ENCODE results near the gene CEP70. TPM values are rescaled to one million over a fixed set of nuclear protein-coding genes. Genes with fewer than 3 reads are reported as not detected.

The CEP70 gene
- total and polyA plus RNA-seq, 10 of the 15 experiments (the other 5 are each of a cell fraction or from before 2014, with no cell fraction given): 1.4 to 9.3 (median 2.2) TPM

GRCh38 chr3:138476526-138476925 lies 117.5 kb downstream of the CEP70 start:
- no peaks in the 10 kb centered on the region for H3K4me1 ChIP-seq (ENCODE audit: control insufficient read depth, insufficient read depth, low read length)
- no peak overlapping the region for H3K4me2 ChIP-seq (ENCODE audit: control insufficient read depth, insufficient read depth)
- no peak overlapping the region for H3K27ac ChIP-seq (ENCODE audit: control insufficient read depth, insufficient read depth)
- no peaks in the 10 kb centered on the region for H4K20me1 ChIP-seq (ENCODE audit: control insufficient read depth, insufficient read depth)
- no peak overlapping the region for H2AFZ ChIP-seq (ENCODE audit: control insufficient read depth, low read depth, low read length)
- intact Hi-C loops (cut with micrococcal nuclease; ENCODE audit: unreplicated experiment) (loop anchor here (5.0 kb wide), 1 partner anchor 221 kb away; no protein-coding TSS in a partner anchor), in situ Hi-C loops (cut with MboI) (no loop called here)
- WGBS (ENCODE audit: insufficient coverage, insufficient replicate concordance, low lambda C conversion rate, missing lambda C conversion rate): 50% methylated on average over 2 of the region's 2 CpGs
- H3K27me3 ChIP-seq (replicated peaks in 1 of 2; ENCODE audit: control insufficient read depth in 2 of 2, insufficient read depth in 2 of 2, low read length in 1 of 2): peaks cover 0 to 2% of the 10 kb centered on the region in 2 experiments; a peak in 1 of 4 replicates
- no peak for ATAC-seq
- ChIA-PET POLR2A (no interaction called here), CTCF (interaction anchor here (5.6 kb wide), 1 partner anchor 442 kb away, joined by 93 read pairs; no protein-coding TSS in a partner anchor), SMC1A (ENCODE audit: uncharacterized antibody, unreplicated experiment) (interaction anchor here (3.6 kb wide), 1 partner anchor 439 kb away, joined by 20 read pairs; no protein-coding TSS in a partner anchor), RAD21 (ENCODE audit: unreplicated experiment) (no interaction called here)
- no peak for TF ChIP-seq MYC (IDR thresholded peaks at IDR 0.05; ENCODE audit: insufficient read depth, insufficient read length, insufficient replicate concordance, low read length, severe bottlenecking)
- TF ChIP-seq POLR2A (IDR thresholded peaks at IDR 0.05; ENCODE audit: low read depth, low read length): no peak
- no peak for TF ChIP-seq BMI1 (IDR thresholded peaks at IDR 0.05; ENCODE audit: borderline replicate concordance)
- no peak for TF ChIP-seq SKIL (IDR thresholded peaks at IDR 0.05; ENCODE audit: low read depth, poor library complexity, severe bottlenecking)
- no peak for TF ChIP-seq KDM1A (IDR thresholded peaks at IDR 0.05; ENCODE audit: borderline replicate concordance)
- no peak for TF ChIP-seq RAD51 (IDR thresholded peaks at IDR 0.05)
- TF ChIP-seq NBN (IDR thresholded peaks at IDR 0.05): no peak
- no TSS peak for BruUV-seq (replicated peaks)
- H3K79me2 ChIP-seq (ENCODE audit: control insufficient read depth, insufficient read depth, low read length): no peaks in the 10 kb centered on the region
- no peak overlapping the region for H3K4me3 ChIP-seq
- H3K36me3 ChIP-seq (ENCODE audit: control insufficient read depth in 2 of 2, insufficient read depth in 2 of 2, low read length in 1 of 2): no peaks in the 10 kb centered on the region
- no peak overlapping the region for H3K9ac ChIP-seq (ENCODE audit: control insufficient read depth, insufficient read depth, low read length)
- no peak for FAIRE-seq
- DNase-seq (ENCODE audit: low read depth, low spot score): no peak
- no peaks in the 10 kb centered on the region for H3K9me3 ChIP-seq (replicated peaks; ENCODE audit: control insufficient read depth, insufficient read depth, low read length)

All from GM12878 (cell line).